Colonic mucosa (tissue), 4 donors: ENCODE data around the gene PLAU. TPM values are rescaled to one million over a fixed set of nuclear protein-coding genes. Genes with fewer than 3 reads are reported as not detected.

Experiments
- DNase-seq: peaks from one replicate; pipeline ENCODE4 v3.0.0-alpha.2; 2020
- H3K27ac ChIP-seq: fragments of 200-600 bp; one replicate; pipeline ENCODE4 v1.8.0; 2021
- H3K27me3 ChIP-seq: fragments of 200-600 bp; one replicate; pipeline ENCODE4 v1.8.0; 2021
- H3K36me3 ChIP-seq: fragments of 200-600 bp; one replicate; pipeline ENCODE4 v1.8.0; 2021
- H3K4me1 ChIP-seq: fragments of 200-600 bp; one replicate; pipeline ENCODE4 v1.8.0; 2021; ENCODE audit warnings: mild to moderate bottlenecking
- H3K4me3 ChIP-seq: fragments of 200-600 bp; one replicate; pipeline ENCODE4 v1.8.0; 2021
- H3K9ac ChIP-seq, 2 donors: one replicate each; pipeline ENCODE4 v1.7.0; 2013; ENCODE audit warnings: control low read depth in 2 of 2, low read depth in 2 of 2, low read length in 2 of 2
- H3K9me3 ChIP-seq: fragments of 200-600 bp; one replicate; pipeline ENCODE4 v1.8.0; 2021
- CTCF ChIP-seq: fragments of 200-600 bp; IDR thresholded peaks from one replicate; pipeline ENCODE4 v1.8.0; 2022; ENCODE audit warnings: antibody characterized with exemption, mild to moderate bottlenecking
- intact Hi-C: fragments of 100-400 bp; cut with DNase I; formaldehyde crosslinking; loops from one replicate; pipeline ENCODE4 v1.14.1; 2022
- total RNA-seq, 2 donors: library from RNA; stranded (reverse); fragmentation: NEBNext Ultra II Directional in 1 of 2; extraction: Animal tissue kit (Norgen Biotek cat#: 25700) in 1 of 2; gene quantifications; one replicate each; pipeline ENCODE4 v1.2.1, GENCODE V29; 2021
- donor health status: healthy.
- donor health status: DM: no; HTN: no; CAD: no.
- donor health status: DM: no; HTN: no; CAD: no.

PLAU gene
- total RNA-seq, 2 donors from 2014 or later = 4.0 to 11.4 TPM

DNA sequence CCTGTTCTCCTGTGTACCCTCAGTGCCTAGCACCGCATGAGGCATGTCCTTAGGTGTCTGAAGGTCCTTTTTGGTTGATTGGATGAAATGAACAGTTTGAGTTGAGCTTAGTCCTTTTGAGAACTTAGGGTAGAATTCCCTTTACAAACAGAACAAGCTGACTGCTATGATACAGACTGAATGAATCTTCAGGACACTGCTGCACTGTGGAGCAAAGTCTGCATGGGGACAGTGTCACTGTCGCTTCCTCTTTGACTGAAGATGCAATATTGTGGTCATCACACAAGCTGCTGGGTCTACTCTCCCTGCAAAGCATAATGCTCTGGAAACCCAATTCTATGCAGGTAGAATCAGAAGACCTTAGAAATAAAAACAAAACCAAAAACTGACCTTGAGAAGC is 8.6 kb upstream of the PLAU start:
- Histone ChIP-seq H3K9me3 (no peaks in the 10 kb centered on the region), H3K27ac (no peak overlapping the region), H3K9ac (no peak overlapping the region), H3K27me3 (no peaks in the 10 kb centered on the region), H3K4me1 (no peaks in the 10 kb centered on the region), H3K4me3 (no peak overlapping the region), H3K36me3 (no peaks in the 10 kb centered on the region)
- no peak for TF ChIP-seq CTCF
- intact Hi-C loops = no loop called here
- no peak for DNase-seq

DNA sequence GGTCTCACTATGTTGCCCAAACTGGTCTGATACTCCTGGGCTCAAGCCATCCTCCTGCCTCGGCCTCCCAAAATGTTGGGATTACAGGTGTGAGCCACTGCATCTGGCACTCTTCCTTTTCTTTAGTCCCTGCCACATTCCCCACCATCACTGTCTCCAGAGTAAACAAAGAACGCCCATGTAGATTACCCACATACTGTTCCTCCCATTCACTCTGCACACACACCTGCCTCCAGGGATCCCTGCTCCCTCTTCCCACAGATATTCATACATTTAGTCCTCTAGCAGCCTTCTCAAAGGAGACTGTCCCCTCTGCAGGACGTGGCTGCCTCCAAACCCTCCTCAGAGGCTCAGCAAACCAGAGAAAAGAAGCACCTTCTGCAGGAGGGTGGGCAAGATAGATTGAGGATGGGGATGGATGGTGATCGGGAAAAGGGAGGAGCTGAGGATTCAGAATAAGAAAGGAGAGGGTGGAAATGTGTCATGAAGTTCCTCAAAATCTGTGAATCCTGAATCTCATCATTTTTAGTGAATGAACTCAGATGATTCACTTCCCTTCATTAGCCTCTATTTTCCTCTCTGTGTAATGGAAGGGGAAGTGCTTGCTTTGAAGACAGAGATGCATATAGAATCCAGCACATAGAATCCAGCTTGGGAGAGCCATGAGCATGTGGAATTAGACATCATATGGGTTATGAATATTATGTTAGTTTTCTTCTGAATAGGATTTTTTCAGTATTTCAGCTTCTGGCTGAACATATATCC is 5.5 kb upstream of the PLAU start:
- H3K9ac ChIP-seq = no peak overlapping the region
- intact Hi-C loops = no loop called here
- DNase-seq = no peak

GRCh38 chr10:73906524-73907447 is 4.1 kb upstream of the PLAU start:
- no peak overlapping the region for H3K4me3 ChIP-seq
- TF ChIP-seq CTCF = no peak
- DNase-seq = peak; percentile 40
- peaks cover 7% of the 10 kb centered on the region for H3K4me1 ChIP-seq
- H3K27ac ChIP-seq = peak overlapping the region; percentile 69
- intact Hi-C loops = no loop called here
- no peaks in the 10 kb centered on the region for H3K9me3 ChIP-seq
- H3K36me3 ChIP-seq = no peaks in the 10 kb centered on the region
- no peaks in the 10 kb centered on the region for H3K27me3 ChIP-seq
- H3K9ac ChIP-seq = peak overlapping the region; percentile 5 to 30

More for the DNA sequence above, 5.5 kb upstream of the PLAU start:
- no peak for TF ChIP-seq CTCF
- Histone ChIP-seq H3K27ac (peak overlapping the region; percentile 69), H3K4me1 (peaks cover 4% of the 10 kb centered on the region), H3K4me3 (no peak overlapping the region), H3K27me3 (no peaks in the 10 kb centered on the region), H3K9me3 (no peaks in the 10 kb centered on the region), H3K36me3 (no peaks in the 10 kb centered on the region)

- H3K9me3 ChIP-seq = no peaks in the 10 kb centered on the region
- no peak overlapping the region for H3K4me3 ChIP-seq
- no peaks in the 10 kb centered on the region for H3K27me3 ChIP-seq
- TF ChIP-seq CTCF = no peak
- no peak overlapping the region for H3K9ac ChIP-seq
- peak overlapping the region; percentile 69 for H3K27ac ChIP-seq
- H3K36me3 ChIP-seq = no peaks in the 10 kb centered on the region
- intact Hi-C loops = no loop called here
- DNase-seq = peak; percentile 22
- peaks cover 7% of the 10 kb centered on the region for H3K4me1 ChIP-seq
Observed at GRCh38 chr10:73907841-73908517, 3.0 kb upstream of the PLAU start.

- intact Hi-C loops = no loop called here
- Histone ChIP-seq H3K9ac (no peak overlapping the region), H3K4me1 (peaks cover 7% of the 10 kb centered on the region), H3K36me3 (no peaks in the 10 kb centered on the region), H3K9me3 (no peaks in the 10 kb centered on the region), H3K27me3 (no peaks in the 10 kb centered on the region), H3K27ac (peak overlapping the region; percentile 61), H3K4me3 (no peak overlapping the region)
- no peak for TF ChIP-seq CTCF
- DNase-seq = peak; percentile 40
Observed at GRCh38 chr10:73908853-73909539, 1.9 kb upstream of the PLAU start.
